A673 (cell line): ENCODE measurements around the gene CNTN6. TPM values are rescaled to one million over a fixed set of nuclear protein-coding genes. Genes with fewer than 3 reads are reported as not detected.

Experiments used
- BruUV-seq: library from RNA; stranded (reverse); fragments of 400-500 nt; replicated peaks from 2 replicates; lab custom pipeline; 2021; lab: Mats Ljungman, UMichigan
- CTCF ChIA-PET: fragments of 300-600 bp; sonication (Branson Sonifier 250); formaldehyde crosslinking; loops from one replicate; lab custom pipeline; 2022; ENCODE audit warnings: antibody characterized with exemption; lab: Charles Lee
- POLR2A ChIA-PET: fragments of 300-600 bp; sonication (Branson Sonifier 250); formaldehyde crosslinking; loops from one replicate; lab custom pipeline; 2022; ENCODE audit warnings: antibody characterized with exemption; ENCODE audit not compliant: low non-redundant PET; lab: Charles Lee
- DNase-seq: peaks from one replicate; pipeline ENCODE4 v3.0.0-alpha.2; 2015; ENCODE audit warnings: low spot score
- H3K27ac ChIP-seq: fragments of 200-600 bp; sonication (generic); 2 replicates; pipeline ENCODE4 v1.5.1; 2016; ENCODE audit warnings: mixed run types, low read depth, mild to moderate bottlenecking, mixed read lengths, antibody characterized with exemption, low read length; ENCODE audit not compliant: poor library complexity, severe bottlenecking
- H3K27me3 ChIP-seq: fragments of 200-600 bp; sonication (generic); replicated peaks from 2 replicates; pipeline ENCODE4 v1.6.1; 2017; ENCODE audit warnings: mixed run types, low read depth, mild to moderate bottlenecking, mixed read lengths, antibody characterized with exemption, low read length; ENCODE audit not compliant: insufficient read depth, poor library complexity
- H3K36me3 ChIP-seq: fragments of 200-600 bp; sonication (generic); 2 replicates; pipeline ENCODE4 v1.6.1; 2016; ENCODE audit warnings: mixed run types, mild to moderate bottlenecking, mixed read lengths, antibody characterized with exemption, low read length; ENCODE audit not compliant: insufficient read depth, poor library complexity, severe bottlenecking
- H3K4me1 ChIP-seq: fragments of 200-600 bp; sonication (generic); 2 replicates; pipeline ENCODE4 v1.6.1; 2017; ENCODE audit warnings: mixed run types, mild to moderate bottlenecking, mixed read lengths, antibody characterized with exemption, low read length; ENCODE audit not compliant: insufficient read depth, poor library complexity, severe bottlenecking
- H3K4me3 ChIP-seq: fragments of 200-600 bp; sonication (generic); 2 replicates; pipeline ENCODE4 v1.5.1; 2016; ENCODE audit warnings: low read depth, mixed run types, mild to moderate bottlenecking, mixed read lengths, low read length; ENCODE audit not compliant: poor library complexity, severe bottlenecking
- H3K9me3 ChIP-seq: fragments of 200-600 bp; sonication (generic); 2 replicates; pipeline ENCODE4 v1.6.1; 2016; ENCODE audit warnings: mixed run types, low read depth, mild to moderate bottlenecking, mixed read lengths, antibody characterized with exemption, low read length; ENCODE audit not compliant: poor library complexity, severe bottlenecking
- CTCF ChIP-seq: fragments of 300-800, 200-600 bp; sonication (generic); conservative IDR thresholded peaks from 2 replicates; pipeline ENCODE4 v1.5.1; 2017; ENCODE audit warnings: low read depth, mild to moderate bottlenecking, antibody characterized with exemption, low read length, moderate library complexity, mixed read lengths
- EZH2 ChIP-seq: fragments of 200-600 bp; sonication (generic); IDR thresholded peaks from 2 replicates; pipeline ENCODE4 v1.6.1; 2017; ENCODE audit warnings: borderline replicate concordance, low read depth, mild to moderate bottlenecking, mixed read lengths, antibody characterized with exemption, low read length; ENCODE audit not compliant: poor library complexity, severe bottlenecking
- intact Hi-C: fragments of 100-400 bp; cut with micrococcal nuclease; formaldehyde crosslinking; loops from one replicate; pipeline ENCODE4 v1.10.0; 2022; ENCODE audit not compliant: unreplicated experiment
- total RNA-seq: library from RNA; stranded (reverse); gene quantifications from 2 replicates; pipeline ENCODE4 v1.2.3, GENCODE V29; 2021

The CNTN6 gene
- total RNA-seq, 1 experiment from 2014 or later, result 0.28 TPM

GRCh38 chr3:1072041-1072440 is 20.8 kb upstream of the CNTN6 start:
- no peak overlapping the region for H3K4me3 ChIP-seq
- ChIA-PET CTCF (no interaction called here), POLR2A (no interaction called here)
- no peak for DNase-seq
- no peaks in the 10 kb centered on the region for H3K9me3 ChIP-seq
- no peak overlapping the region for H3K27ac ChIP-seq
- intact Hi-C loops, result no loop called here
- no TSS peak for BruUV-seq
- H3K4me1 ChIP-seq, result no peaks in the 10 kb centered on the region
- no peaks in the 10 kb centered on the region for H3K27me3 ChIP-seq
- H3K36me3 ChIP-seq, result no peaks in the 10 kb centered on the region
- TF ChIP-seq CTCF (no peak), EZH2 (no peak)

- TF ChIP-seq EZH2 (no peak), CTCF (no peak)
- Histone ChIP-seq H3K27ac (no peak overlapping the region), H3K4me1 (no peaks in the 10 kb centered on the region), H3K4me3 (no peak overlapping the region), H3K27me3 (no peaks in the 10 kb centered on the region), H3K36me3 (no peaks in the 10 kb centered on the region), H3K9me3 (no peaks in the 10 kb centered on the region)
- DNase-seq, result no peak
- BruUV-seq, result no TSS peak
- intact Hi-C loops, result loop anchor here (10.0 kb wide), 3 partner anchors 175 to 1935 kb away; no protein-coding TSS in a partner anchor
- ChIA-PET POLR2A (no interaction called here), CTCF (no interaction called here)
Observed at GRCh38 chr3:1079662-1080061, 13.2 kb upstream of the CNTN6 start.

GRCh38 chr3:1082108-1082507 is 10.7 kb upstream of the CNTN6 start:
- DNase-seq, result peak; percentile 40
- no TSS peak for BruUV-seq

More at GRCh38 chr3:1082108-1082507, 10.7 kb upstream of the CNTN6 start:
- H3K36me3 ChIP-seq, result no peaks in the 10 kb centered on the region
- no peaks in the 10 kb centered on the region for H3K27me3 ChIP-seq
- TF ChIP-seq EZH2 (no peak), CTCF (peak; percentile 69)
- no peak overlapping the region for H3K4me3 ChIP-seq
- H3K9me3 ChIP-seq, result no peaks in the 10 kb centered on the region
- intact Hi-C loops, result loop anchor here (10.0 kb wide), 3 partner anchors 177 to 1933 kb away; no protein-coding TSS in a partner anchor
- no peak overlapping the region for H3K27ac ChIP-seq
- ChIA-PET POLR2A (no interaction called here), CTCF (no interaction called here)
- peaks cover 8% of the 10 kb centered on the region for H3K4me1 ChIP-seq
